ENCODE data around the gene F3. TPM values are rescaled to one million over a fixed set of nuclear protein-coding genes. Genes with fewer than 3 reads are reported as not detected.
"Not testable (repeated sequence)": the region's sequence is repeated elsewhere in the genome, so short reads cannot be mapped to it uniquely, and the experiment has no call there.

F3 gene
- total RNA-seq, 1 donor from 2014 or later, result 0.93 TPM

DNA sequence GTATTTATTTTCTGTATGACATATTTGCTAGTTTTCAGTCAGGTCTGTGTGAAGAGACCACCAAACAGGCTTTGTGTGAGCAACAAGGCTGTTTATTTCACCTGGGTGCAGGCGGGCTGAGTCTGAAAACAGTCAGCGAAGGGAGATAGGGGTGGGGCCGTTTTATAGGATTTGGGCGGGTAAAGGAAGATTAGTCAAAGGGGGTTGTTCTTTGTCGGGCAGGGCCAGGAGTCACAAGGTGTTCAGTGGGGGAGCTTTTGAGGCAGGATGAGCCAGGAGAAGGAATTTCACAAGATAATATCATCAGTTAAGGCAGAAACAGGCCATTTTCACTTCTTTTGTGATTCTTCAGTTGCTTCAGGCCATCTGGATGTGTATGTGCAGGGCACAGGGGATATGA is 24.9 kb upstream of the F3 start:
- H3K4me3 Mint-ChIP-seq (ENCODE audit: unreplicated experiment); H3K36me3 Mint-ChIP-seq (ENCODE audit: unreplicated experiment); H3K27ac Mint-ChIP-seq (ENCODE audit: unreplicated experiment); H3K4me1 Mint-ChIP-seq (ENCODE audit: low read depth, unreplicated experiment); H3K27me3 Mint-ChIP-seq (ENCODE audit: unreplicated experiment); H3K9me3 Mint-ChIP-seq (ENCODE audit: unreplicated experiment); DNase-seq: not testable (repeated sequence)

DNA sequence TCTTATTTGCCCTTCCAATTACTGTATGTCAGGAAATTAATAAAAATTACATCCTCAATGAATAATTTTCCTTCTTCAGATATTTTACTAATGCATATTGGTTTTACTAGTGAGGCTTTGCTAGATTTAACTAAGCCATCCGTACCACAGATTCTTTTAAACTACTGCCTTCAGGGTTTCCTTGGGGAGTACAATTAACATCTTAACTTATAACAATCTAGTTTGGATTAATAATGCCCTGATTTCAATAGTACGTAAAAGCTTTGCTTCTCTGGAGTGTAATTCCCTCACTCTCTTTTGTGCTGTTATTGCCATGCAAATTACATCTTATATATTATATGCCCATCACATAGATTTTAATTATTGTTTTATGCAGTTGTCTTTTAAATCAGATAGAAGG is 24.3 kb upstream of the F3 start:
- no peaks in the 10 kb centered on the region for H3K4me1 Mint-ChIP-seq (ENCODE audit: low read depth, unreplicated experiment)
- no peak for DNase-seq
- H3K27me3 Mint-ChIP-seq (ENCODE audit: unreplicated experiment), result no peaks in the 10 kb centered on the region
- no peak overlapping the region for H3K4me3 Mint-ChIP-seq (ENCODE audit: unreplicated experiment)
- peaks cover 5% of the 10 kb centered on the region for H3K36me3 Mint-ChIP-seq (ENCODE audit: unreplicated experiment)
- TF ChIP-seq, protein P1, sequence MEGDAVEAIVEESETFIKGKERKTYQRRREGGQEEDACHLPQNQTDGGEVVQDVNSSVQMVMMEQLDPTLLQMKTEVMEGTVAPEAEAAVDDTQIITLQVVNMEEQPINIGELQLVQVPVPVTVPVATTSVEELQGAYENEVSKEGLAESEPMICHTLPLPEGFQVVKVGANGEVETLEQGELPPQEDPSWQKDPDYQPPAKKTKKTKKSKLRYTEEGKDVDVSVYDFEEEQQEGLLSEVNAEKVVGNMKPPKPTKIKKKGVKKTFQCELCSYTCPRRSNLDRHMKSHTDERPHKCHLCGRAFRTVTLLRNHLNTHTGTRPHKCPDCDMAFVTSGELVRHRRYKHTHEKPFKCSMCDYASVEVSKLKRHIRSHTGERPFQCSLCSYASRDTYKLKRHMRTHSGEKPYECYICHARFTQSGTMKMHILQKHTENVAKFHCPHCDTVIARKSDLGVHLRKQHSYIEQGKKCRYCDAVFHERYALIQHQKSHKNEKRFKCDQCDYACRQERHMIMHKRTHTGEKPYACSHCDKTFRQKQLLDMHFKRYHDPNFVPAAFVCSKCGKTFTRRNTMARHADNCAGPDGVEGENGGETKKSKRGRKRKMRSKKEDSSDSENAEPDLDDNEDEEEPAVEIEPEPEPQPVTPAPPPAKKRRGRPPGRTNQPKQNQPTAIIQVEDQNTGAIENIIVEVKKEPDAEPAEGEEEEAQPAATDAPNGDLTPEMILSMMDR (IDR thresholded peaks at IDR 0.05; ENCODE audit: partially characterized antibody, unreplicated experiment), result no peak
- no peak overlapping the region for H3K27ac Mint-ChIP-seq (ENCODE audit: unreplicated experiment)
- H3K9me3 Mint-ChIP-seq (ENCODE audit: unreplicated experiment), result no peaks in the 10 kb centered on the region

DNA sequence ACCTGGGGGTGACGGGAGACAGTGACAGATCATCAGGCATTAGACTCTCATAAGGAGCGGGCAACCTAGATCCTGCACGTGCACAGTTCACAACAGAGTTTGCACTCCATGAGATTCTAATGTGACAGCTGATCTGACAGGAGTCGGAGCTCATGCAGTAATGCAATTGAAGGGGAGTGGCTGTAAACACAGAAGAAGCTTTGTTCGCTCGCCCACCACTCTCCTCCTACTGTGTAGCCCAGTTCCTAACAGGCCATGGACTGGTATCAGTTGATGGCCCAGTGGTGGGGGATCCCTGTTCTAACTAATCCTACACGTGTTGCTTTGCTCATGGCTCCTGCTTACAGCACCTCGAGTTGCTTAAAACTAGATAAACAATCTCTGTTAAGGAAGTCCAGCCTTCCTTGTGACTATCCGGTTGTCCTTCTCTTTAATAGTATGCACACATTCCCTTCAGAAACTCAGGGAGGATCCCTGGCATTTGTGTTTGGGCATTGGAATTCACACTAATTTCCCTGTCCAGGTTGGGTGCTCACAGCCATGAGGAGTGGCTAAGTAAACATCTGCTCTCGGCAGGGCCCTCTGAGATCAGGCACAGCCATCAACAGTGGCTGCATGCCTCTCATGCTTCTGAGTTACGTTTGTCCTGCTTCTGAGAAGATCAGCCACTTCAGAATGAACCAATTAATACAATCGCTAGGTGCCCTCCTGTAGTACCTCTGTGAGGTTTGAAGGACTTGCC is 21.1 kb upstream of the F3 start:
- H3K27ac Mint-ChIP-seq (ENCODE audit: unreplicated experiment), result no peak overlapping the region
- peaks cover 2% of the 10 kb centered on the region for H3K9me3 Mint-ChIP-seq (ENCODE audit: unreplicated experiment)
- peaks cover 2% of the 10 kb centered on the region for H3K4me1 Mint-ChIP-seq (ENCODE audit: low read depth, unreplicated experiment)
- DNase-seq, result no peak
- H3K27me3 Mint-ChIP-seq (ENCODE audit: unreplicated experiment), result no peaks in the 10 kb centered on the region
- TF ChIP-seq, protein P1 (IDR thresholded peaks at IDR 0.05; ENCODE audit: partially characterized antibody, unreplicated experiment), result no peak
- H3K36me3 Mint-ChIP-seq (ENCODE audit: unreplicated experiment), result peaks cover 5% of the 10 kb centered on the region
- H3K4me3 Mint-ChIP-seq (ENCODE audit: unreplicated experiment), result no peak overlapping the region

DNA sequence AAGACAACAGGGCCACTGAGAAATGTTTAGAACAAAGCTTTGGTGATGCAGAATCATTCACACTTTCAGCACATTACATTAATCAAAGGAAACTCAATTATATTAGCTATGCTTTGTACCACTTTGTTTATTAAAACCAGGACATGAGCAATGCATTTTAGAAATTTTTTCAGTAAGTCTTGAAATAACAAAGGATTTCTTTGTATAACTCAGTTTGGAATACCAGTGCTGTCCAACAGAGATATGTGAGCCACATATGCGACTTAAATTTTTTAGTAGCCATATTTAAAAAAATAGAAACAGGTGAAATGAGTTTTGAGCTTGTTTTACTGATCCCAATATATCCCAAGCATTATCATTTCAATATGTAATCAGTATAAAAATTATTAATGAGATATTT is 18.8 kb upstream of the F3 start:
- no peak overlapping the region for H3K27ac Mint-ChIP-seq (ENCODE audit: unreplicated experiment)
- DNase-seq, result no peak
- H3K4me1 Mint-ChIP-seq (ENCODE audit: low read depth, unreplicated experiment), result peaks cover 7% of the 10 kb centered on the region
- no peak overlapping the region for H3K4me3 Mint-ChIP-seq (ENCODE audit: unreplicated experiment)
- peaks cover 3% of the 10 kb centered on the region for H3K9me3 Mint-ChIP-seq (ENCODE audit: unreplicated experiment)
- H3K36me3 Mint-ChIP-seq (ENCODE audit: unreplicated experiment), result peaks cover 5% of the 10 kb centered on the region
- TF ChIP-seq, protein P1 (IDR thresholded peaks at IDR 0.05; ENCODE audit: partially characterized antibody, unreplicated experiment), result no peak
- H3K27me3 Mint-ChIP-seq (ENCODE audit: unreplicated experiment), result peaks cover 3% of the 10 kb centered on the region

DNA sequence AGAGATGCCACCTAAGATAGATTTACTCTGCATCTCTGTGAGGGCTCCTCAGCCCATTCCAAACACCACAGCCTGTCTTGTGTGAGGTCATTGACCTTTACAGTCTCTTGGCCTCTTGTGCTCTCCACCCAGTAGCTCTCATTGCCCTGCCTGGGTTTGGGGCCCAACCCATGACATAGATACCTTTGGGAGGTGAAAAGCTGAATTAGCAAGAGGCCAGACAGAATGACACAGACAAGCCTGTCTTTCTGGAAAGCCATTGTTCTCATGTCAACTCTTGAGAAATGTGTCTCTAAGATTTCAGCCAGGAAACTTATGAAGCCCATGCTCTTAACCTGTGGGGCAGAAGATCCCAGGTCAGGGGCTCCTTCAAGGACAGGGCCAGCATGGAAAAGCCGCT is 18.4 kb upstream of the F3 start:
- H3K4me1 Mint-ChIP-seq (ENCODE audit: low read depth, unreplicated experiment), result peaks cover 11% of the 10 kb centered on the region
- DNase-seq, result no peak
- TF ChIP-seq, protein P1 (IDR thresholded peaks at IDR 0.05; ENCODE audit: partially characterized antibody, unreplicated experiment), result no peak
- no peak overlapping the region for H3K4me3 Mint-ChIP-seq (ENCODE audit: unreplicated experiment)
- H3K27me3 Mint-ChIP-seq (ENCODE audit: unreplicated experiment), result peaks cover 3% of the 10 kb centered on the region
- H3K36me3 Mint-ChIP-seq (ENCODE audit: unreplicated experiment), result peaks cover 5% of the 10 kb centered on the region
- no peak overlapping the region for H3K27ac Mint-ChIP-seq (ENCODE audit: unreplicated experiment)
- peaks cover 3% of the 10 kb centered on the region for H3K9me3 Mint-ChIP-seq (ENCODE audit: unreplicated experiment)

Data from glutamatergic neuron (in vitro differentiated cells).